Stimulated activated CD4-positive, alpha-beta T cell treated with anti-CD3 and anti-CD28 coated beads, TNF-alpha, amount 100 ng/mL, for 48 hours (primary cell): ENCODE measurements around the gene UBAP1.
"Not testable (repeated sequence)": the region's sequence is repeated elsewhere in the genome, so short reads cannot be mapped to it uniquely, and the experiment has no call there.

Experiments
- DNase-seq, 3 donors: peaks; one replicate each; pipeline ENCODE4 v3.0.0-alpha.2; 2020; ENCODE audit warnings: low read depth in 3 of 3

The UBAP1 gene

DNA sequence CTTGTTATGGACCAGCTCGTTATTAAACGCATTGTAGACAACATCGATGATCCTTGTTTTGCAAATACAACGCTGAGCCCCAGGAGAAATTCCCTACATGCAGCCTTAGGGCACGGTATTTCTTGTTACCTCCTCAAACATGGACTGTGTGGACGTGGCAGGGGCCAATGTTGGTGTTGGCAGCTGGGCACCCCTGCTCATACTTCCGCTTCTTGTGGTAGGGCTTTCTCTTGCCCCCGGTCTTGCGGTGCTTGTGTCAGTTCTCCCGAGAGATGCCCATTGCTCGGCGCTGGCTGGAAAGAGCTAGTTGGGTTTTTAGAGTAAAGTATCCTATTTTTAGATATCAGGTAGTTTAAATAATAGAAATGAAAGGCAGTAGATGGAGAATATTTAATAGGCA lies 45.5 kb downstream of the UBAP1 start:
- DNase-seq, result no peak

DNA sequence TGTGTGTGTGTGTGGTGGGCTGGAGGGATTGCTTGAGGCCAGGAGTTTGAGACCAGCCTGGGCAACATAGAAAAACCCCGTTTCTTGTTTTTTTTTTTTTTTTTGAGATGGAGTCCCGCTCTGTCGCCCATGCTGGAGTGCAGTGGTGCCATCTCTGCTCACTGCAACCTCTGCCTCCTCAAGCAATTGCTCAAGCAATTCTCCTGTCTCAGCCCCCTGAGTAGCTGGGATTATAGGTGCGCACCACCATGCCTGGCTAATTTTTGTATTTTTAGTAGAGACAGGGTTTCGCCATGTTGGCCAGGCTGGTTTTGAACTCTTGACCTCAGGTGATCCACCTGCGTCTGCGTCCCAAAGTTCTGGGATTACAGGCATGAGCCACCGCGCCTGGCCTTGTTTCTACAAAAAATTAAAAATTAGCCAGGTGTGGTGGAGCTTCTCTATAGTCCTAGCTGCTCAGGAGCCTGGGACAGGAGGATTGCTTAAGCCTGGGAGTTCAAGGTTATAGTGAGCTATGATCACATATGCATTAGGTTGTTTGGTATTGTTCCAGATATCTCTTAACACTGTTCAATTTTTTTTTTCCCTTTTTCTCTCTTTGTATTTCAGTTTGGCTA lies 47.4 kb downstream of the UBAP1 start:
- not testable (repeated sequence) for DNase-seq

DNA sequence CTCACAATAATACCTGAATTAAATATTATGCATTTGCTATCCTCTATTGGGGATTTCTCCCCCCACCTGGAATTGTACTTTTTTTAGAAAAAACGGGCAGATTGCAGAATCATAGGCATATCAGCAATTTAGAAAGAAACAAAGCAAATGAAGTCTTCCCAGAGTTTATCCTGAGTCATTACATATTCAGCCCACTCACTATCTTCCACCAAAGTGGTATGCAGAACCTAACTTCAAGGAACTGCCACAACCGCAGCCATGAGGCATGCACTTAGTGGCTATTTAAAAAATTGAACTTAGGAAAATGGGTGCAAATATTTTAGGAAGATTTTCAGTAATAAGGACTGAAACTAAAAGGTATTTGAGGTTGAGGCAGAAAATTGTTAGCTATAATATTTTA lies 48.6 kb downstream of the UBAP1 start:
- DNase-seq, result no peak

DNA sequence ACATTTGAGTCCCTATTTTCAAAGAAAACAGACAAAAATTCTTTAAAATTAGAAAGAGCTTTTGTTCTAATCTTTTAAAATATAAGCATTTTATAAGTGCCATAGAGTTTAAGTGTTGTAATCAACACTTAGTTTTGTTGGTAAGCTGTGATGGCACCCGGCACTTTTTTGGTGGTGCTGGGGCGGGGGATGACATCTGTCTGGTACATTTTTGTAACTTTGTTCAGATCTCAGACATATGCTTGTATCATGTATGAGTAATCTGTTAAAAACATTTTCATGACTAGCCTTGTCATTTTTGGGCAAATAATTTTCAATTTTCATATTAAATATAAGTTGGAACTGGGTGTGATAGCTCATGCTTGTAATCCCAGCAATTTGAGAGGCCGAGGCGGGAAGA lies 51.7 kb downstream of the UBAP1 start:
- DNase-seq, result no peak

DNA sequence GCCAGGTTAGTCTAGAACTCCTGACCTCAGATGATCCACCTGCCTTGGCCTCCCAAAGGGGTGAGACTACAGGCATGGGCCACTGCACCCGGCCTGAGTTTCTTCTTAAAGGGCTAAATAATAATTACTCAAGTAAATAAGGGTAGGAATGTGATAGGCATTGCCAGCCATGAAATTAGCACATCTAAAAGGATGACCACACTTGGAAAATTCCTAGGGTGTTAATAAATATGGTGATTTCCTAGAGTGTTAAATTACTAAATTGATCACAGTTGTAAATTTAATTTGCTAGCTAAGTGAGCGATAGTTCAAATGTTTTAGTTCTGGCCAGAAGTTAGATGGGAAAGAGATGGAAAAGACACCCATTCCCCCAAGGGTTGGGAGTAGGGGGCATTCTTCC lies 53.4 kb downstream of the UBAP1 start:
- no peak for DNase-seq

DNA sequence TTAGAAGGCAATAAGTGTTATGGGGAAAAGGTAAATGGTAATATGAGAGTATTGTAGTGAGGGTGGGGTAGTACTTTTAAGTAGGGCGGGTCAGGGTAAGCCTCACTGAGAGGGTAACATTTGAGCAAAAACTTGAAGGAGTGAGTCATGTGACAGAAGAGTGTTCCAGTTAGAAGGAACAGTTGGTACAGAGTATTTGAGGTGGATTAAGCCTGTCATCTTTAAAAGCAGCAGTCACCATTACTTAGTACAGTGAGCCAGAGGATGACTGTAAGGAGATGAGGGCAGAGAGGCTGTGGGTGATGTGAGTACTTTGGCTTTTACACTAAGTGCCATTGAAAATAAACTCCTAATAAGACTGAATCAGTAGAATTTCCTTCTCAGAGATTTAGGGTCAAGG lies 54.8 kb downstream of the UBAP1 start:
- DNase-seq, result no peak

DNA sequence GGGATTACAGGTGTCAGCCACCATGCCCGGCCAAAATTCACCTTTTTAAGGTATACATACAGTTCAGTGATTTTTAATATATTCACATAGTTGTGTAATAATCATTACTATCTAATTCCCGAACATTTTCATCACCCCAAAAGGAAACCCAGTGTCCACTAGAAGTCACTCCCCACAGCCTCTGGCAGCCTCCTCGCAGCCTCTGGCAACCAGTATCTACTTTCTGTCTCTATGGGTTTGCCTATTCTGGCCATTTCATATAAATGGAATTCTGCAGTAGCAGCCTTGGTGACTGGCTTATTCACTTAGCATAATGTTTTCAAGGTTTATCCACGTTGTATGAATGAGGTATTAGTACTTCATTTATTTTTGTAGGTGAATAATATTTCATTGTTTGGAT lies 59.0 kb downstream of the UBAP1 start:
- DNase-seq, result no peak

DNA sequence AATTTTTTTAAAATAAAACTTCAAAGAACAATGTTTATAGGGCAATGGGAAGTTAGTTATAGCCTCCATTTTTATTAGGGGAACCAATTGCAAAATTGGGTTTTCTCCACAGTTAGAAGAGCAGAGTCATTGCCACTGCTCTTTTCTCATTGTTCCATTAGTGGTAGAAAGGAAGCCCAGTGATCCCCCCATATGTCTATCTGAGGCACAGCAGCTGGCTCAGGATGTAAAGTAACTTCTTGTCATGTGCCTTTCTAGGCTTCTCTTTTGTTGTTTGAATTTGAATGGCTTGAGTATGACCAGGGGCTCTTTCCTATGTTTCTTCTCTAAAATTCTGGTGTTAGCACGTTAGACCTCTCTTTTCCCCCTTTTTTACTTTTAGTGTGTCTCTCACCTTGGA lies 61.2 kb downstream of the UBAP1 start:
- DNase-seq, result no peak

DNA sequence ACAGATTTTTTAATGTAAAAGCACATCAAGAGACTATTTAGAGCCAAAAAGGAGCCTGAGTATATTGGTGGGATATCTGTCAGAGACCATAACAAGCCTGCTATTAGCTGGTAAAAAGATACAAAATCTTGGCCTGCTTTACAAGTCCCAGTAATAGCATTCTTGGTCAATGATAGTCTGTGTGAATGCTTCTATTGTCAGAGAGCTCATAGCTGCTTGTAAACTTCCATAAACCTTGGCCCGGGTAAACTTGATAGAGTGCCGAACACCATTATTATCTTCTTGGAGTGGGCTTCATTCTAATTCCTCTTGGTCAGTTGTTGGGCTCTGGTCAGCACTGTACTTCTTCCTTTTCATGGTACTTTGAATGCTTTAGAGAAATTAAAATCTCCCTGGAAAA lies 64.0 kb downstream of the UBAP1 start:
- no peak for DNase-seq

DNA sequence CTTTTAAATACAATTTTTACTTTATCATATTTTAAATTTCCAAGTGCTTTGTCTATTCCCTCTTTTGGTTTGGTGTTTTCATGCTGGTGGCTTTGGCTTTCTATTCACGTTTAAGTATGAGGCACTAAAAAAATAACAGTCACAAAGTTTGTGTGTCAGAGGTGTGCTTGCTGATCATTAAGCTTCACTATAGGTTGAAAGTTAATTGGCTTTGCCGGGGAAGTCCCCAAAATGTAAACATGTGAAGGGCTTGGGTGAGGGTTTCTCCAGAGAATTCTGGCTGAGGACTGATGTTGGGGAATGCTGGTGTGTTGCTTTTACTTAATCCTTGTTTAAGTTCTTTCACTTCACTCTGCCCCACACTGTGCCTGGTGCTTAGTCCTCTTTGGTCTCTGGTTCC lies 66.4 kb downstream of the UBAP1 start:
- DNase-seq, result not testable (repeated sequence)

DNA sequence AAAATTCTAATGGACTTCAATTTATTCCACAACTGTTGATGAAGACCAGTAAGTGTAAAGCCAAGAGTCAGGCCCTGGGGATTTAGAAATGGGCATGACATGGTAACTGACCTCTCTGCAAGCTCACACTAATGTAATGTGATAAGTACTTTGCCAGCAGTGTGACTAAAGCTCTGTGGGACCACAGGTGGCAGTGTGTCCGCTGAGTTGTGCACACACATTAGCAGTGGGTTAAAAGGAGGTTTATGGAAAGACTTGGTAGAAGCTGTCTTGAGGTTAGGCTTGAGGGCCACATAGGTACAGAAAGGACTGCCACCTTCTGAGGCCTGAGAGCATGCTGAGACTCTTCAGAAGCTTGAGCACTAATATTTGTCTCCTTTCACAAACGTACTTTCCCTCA lies 67.6 kb downstream of the UBAP1 start:
- no peak for DNase-seq

DNA sequence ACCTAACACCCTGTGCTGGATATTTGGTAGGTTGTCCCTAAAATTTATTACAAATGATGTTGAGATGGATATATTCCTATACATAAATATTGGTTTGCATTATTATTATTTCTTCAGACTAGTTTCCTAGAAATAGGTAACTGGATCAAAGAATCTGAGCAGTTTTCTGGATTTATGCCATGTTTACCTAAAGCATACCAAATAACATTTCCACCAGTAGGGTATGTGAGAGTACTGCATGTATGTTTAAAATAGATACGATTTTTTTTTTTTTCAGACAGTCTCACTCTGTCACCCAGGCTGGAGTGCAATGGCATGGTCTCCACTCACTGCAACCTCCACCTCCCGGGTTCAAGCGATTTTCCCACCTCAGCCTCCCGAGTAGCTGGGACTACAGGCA lies 68.9 kb downstream of the UBAP1 start:
- not testable (repeated sequence) for DNase-seq

DNA sequence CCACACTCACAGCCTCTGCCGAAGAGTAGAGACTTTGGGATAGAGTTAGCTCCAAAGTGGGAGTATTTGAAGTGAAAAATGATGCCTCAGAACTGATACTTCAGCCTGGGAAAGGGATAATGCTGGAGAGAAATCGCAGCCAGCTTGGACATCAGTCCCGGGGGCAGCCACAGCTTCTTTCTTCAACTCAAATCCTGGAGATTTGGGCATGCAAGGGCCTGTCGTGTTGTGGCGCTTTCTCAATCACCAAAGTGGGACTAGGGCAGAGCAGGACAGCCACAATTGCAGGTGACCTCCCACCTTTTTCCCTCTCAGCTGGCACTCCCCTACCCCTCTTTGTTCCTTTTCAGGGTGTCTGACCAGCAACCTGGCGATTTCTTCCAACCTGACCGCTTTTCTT lies 70.4 kb downstream of the UBAP1 start:
- DNase-seq, result no peak

DNA sequence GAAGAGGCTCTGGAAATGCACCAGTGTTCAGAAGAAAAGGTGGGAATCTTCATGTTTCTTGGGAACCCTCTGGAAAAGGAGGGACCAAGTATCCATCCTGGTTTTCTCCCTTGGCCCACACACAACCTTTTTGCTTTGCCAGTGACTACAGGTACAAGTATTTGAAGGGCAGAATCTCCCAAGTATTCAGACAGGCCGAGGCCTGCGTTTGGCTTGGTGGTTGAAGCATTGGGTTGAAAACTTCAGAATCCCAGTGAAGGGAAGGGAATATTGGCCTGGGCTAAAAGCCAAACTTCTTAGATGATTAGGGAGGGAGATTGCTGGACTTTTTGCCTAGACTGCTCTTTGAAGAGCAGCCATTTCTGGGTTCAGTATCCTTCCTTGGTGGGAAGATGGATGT lies 71.9 kb downstream of the UBAP1 start:
- no peak for DNase-seq

DNA sequence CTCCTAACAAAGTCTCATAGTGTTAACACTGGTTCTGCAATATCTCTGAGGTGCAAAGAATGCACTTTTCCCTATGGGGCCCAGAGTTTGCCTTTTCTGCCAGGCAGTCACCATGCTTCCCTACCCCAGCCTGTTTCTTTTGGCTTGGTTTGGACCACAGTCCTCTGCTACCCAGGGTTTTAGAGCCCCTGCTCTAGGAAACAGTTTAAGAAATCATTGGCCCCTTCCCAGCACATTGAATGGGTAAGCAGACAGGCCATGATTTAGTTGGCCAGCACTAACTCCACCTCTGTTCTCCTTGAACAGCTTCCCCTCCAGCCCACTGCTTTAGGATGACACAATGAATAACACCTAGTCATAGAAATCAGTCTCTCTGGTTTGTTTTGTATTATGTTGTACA lies 73.2 kb downstream of the UBAP1 start:
- no peak for DNase-seq

DNA sequence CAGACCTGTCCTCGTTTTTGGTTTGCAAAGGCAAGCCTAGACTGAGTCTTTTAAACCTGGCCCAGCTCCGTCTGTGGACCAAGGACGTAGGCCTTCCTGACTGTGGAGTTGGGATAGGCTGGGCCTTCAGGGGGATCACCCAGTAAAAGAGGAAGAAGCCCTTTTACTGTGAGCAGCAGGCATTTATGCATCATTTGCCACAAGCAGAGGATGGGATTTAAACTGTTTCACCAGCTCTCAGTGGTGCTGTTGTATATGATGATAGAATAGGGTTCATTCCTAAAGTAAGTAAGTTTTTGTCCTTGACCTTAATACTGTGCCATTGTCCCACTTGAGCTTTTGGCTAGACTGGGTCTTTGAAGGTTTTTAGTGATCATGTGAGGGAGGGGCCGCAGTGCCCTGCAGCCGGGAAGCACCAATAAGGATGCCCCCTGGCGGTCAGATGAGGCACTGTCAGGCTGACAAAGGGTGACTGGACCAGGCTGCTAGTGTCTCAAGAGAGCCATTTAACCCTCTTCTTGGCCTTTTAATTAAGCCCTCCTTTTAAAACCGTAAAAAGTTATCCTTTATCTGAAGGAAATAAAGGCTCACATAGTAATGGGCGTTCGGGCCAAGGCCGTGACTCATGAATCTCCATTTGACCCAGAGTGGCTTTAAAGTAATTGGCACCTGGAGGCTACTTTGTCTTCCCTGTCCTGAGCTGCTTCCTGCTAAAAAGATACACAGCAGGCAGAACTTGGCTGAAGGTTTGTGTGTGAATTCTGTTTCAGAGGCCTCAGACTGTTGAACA lies 74.0 kb downstream of the UBAP1 start:
- peak; percentile 29 to 57 (median 32) for DNase-seq

DNA sequence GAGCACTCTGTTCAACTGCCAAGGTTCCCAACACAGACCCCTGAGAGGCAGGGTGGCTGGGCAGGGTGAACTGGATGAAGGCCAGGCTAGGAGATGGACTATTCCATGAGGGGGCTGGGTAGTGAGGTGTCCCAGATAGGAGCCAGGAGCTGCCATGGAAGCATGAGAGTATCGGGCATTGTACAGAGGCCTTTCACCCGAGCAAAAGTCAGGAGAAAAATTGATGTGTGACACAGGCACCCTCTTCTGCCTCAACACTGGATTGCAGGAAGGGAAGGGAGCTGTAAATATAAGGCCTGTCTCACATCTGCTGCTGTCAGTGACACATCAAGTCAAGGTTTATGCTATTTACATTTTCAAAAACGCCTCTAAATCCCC lies 74.6 kb downstream of the UBAP1 start:
- no peak for DNase-seq

DNA sequence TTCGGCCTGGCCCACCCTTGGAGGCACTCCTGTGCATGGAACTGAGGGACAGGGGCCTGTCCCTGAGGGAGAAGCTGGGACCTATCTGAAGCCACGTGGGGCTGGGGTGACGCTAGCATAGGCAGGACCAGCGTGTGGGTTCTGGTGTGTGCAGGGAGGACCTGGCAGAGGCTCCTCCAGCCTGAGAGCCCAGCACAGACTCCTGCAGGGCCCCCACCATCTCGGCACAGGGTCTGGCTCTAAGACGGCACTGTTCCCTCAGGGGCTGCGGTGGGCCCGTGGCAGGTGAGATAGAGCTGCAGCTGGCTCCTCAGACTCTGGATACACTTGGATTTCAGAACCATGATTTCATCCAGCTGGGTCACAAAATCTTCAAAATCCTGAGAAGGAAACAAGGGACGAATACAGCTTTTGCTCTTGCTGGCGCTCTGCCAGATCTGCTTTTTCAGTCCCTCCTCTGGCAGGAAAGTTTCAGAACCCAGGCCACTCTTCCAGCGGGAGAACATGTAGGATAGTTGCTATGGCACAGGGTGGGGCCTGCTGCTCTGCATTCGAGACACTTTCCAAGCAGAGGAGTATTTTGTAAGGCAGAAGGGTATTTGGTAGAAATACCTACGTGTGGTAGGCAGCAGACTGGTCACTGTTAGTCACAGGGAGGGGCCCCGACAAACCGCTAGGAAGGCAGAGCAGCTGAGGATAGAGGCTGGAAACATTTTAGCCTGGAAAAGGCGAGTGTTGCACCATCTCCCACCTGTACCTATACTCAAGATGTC lies 75.5 kb downstream of the UBAP1 start:
- no peak for DNase-seq

DNA sequence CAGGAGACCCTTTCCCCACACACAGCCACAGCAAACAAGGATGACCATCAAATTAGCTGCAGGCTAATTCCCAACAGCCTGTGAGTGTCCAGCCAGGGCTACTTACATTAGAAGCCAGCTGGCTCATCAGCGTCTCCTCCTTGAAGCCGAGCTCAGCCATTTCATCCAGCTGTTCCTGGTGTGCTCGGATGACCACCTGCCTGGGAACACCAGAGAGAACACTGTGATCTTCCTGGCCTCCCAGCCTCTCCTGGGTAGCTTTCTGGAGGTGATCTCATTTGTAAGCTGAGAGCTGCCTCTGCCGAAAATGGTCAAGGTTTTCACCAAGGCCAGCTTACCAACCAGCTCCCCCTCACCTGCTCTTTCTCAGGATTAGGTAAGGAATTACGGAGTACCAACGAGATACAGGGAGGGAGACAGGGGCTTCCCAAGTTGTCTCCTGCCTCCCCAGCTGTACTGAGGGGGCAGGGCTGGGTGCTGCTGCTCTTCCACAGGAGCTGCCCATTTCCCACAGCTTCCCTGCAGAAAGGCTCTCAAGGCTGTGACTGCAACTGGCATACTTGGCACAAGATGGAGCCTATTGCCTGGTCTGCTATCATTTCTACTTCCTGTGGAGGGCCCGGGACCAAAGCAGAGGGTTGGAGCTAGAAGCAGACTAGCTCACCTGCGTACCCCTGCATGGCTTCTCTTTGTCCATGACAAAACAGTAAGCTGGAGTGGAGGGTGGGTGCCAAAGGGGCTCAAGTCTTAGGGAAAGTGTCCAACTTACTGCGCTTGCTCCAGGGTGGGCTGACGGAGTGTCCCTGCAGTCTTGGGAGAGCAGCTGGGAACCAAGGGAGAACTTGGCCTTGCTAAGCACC lies 76.4 kb downstream of the UBAP1 start:
- DNase-seq, result no peak

DNA sequence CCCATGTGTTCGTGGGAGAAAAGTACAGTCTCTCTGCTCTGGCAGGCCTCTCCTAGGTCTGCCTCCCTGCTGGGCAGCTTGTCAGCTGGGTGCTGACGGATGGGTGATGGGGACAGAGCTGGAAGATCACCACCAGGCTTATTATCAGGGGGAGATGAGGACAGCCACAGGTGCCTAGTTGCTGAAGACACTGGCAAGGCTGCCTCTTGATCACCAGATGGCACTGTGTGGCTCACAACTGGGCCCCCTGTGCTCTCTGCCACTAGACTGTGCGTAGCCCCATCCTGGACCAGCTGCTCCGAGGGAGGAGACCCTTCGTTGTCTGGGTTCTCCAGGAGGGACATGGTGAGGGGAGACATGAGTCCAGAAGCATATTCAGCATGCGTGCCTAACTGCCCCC lies 77.3 kb downstream of the UBAP1 start:
- DNase-seq, result no peak

DNA sequence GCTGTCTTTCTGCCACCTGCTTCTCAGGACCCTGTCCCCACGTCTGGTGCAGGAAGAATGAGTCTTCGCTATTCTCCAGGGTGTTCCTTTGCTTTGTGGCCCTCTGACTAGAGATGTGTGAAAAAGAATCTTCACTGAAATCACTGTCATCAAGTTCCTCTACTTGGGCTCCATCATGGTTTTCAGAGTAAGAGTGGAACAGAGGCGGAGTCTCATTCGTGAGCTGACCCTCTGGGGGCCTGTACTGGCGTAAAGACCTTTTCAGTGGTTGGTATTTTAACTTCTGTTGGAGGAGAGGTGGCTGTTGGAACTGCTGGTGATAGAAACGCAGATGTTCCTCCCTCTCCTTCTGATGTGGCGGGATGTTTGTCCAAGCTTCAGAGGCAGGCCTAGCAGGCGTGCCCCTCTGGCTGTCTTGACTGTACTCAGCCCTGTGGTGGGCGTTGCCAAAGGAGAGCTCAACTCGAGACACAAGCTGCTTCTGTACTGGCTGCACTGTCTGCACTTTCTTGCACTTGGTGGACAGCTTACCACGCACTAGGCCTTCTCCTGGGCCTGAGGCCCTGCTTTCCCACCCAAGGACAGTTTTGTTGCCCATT lies 78.2 kb downstream of the UBAP1 start:
- no peak for DNase-seq

DNA sequence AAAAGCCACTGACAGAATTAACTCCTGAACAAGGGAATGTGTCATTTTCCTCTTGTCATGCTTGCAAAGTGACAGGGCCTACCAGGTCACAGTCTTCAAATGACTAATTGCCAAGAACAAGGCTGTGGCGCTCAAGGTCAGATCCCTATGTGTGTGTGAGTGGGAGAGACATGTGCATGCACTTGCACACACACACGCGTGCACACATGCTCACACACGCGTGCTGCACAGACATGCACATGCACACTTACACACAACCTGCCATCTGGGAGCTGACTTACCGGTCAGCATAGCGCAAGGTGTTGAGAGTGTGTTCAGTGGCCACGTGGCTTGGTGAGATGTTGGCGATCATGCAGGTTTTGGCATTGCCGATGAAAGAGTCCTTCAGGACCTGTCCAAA lies 80.5 kb downstream of the UBAP1 start:
- no peak for DNase-seq
